M059J (cell line): ENCODE measurements around the gene RAB12. TPM values are rescaled to one million over a fixed set of nuclear protein-coding genes. Genes with fewer than 3 reads are reported as not detected.
"Not testable (repeated sequence)": the region's sequence is repeated elsewhere in the genome, so short reads cannot be mapped to it uniquely, and the experiment has no call there.

Source experiments
- DNase-seq: peaks from one replicate; pipeline ENCODE4 v3.0.0-alpha.2; 2012; ENCODE audit warnings: low read depth
- total RNA-seq: library from RNA; depleted of rRNA; stranded (reverse); fragments of >200 nt; shearing (Covaris generic); gene quantifications from 2 replicates; pipeline ENCODE4 v1.2.3, GENCODE V29; 2014

Gene RAB12
- total RNA-seq, 1 experiment from 2014 or later, result 96.1 TPM

GRCh38 chr18:8611916-8612576, 2.8 kb downstream of the RAB12 start:
- DNase-seq, result no peak

- no peak for DNase-seq
Observed at GRCh38 chr18:8614875-8615274, 5.6 kb downstream of the RAB12 start.

GRCh38 chr18:8615397-8616027, 6.3 kb downstream of the RAB12 start:
- DNase-seq, result peak; percentile 89

DNA sequence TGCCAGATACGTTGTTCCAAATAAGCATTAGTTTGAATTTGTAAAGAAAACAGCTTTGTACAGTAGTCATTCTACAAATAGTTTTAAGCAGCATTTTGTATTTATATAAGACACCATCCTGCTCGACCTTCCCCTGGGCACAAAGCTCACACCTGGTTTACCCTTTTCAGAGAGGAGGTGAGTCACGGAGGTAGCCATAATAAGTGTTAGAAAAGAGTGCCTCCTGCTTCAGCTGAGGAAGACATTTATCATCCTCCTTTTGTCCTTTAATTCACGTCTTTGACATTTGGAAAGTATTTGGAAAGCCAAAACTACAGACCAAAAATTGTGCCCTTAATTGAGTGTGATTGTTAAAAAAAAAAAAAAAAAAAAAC, 6.8 kb downstream of the RAB12 start:
- peak; percentile 46 for DNase-seq

GRCh38 chr18:8617907-8618306, 8.7 kb downstream of the RAB12 start:
- DNase-seq, result no peak

DNA sequence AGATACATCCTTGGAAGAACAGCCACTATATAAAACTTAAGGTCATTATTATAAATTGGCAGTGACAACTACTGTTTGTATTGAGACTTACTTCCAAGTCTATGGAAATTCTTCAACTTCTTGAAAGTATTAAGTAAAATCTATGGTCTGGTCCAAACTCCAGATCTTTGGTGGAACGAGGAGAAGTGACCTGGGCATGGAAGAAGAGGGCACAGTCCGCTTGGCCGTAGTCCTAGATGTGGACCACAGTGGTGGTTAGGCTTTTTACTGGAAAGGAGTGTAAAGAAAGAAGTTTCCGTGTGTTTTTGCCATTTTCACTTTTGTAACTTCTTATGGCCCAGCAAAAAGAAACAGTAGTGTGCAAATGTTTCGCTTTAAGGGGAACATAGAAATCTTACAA, 9.8 kb downstream of the RAB12 start:
- no peak for DNase-seq

DNA sequence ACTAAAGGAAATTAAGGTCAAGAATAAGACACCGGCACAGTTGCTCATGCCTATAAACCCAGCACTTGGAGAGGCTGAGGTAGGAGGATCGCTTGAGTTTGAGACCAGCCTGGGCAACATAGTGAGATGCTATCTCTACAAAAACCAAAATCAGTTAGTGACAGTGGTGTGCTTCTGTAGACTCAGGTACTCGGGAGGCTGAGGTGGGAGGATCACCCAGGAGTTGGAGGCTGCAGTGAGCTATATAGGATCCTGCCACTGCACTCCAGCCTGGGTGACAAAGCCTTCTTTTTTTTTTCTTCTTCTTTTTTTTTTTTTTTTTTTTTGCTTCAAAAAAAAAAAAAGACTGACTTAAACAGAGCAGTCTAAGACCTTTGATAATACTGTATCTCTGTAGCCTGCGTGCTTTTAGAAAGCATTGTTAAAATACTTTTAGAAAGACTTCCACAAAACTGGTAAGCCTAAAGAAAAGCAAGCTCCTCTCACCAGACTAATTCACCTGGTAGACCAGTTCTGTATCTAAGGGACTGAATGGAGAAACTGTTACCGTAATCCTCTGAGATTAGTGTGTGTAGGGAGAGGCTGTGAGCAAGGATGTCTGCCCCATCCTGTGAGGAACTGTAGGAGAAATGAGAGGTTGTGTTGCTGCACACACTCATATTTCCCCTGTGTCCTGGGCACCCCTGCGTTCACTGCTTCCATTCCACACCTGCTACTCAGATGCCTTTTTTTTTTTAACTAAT, 10.8 kb downstream of the RAB12 start:
- no peak for DNase-seq

- DNase-seq, result no peak
Observed at GRCh38 chr18:8620845-8621244, 11.6 kb downstream of the RAB12 start.

DNA sequence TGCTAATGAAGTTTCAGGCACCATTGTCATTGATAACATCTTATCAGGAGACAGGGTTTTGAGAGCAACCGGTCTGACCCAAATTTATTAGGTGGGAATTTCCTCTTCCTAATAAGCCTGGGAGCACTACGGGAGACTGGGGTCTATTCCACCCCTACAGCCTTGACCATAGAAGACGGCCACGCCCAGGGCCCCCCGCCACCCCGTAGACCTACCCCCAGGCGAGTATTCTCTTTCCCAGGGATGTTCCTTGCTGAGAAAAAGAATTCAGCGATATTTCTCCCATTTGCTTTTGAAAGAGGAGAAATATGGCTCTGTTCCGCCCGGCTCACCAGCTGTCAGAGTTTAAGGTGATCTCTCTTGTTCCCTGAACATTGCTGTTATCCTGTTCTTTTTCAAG, 13.4 kb downstream of the RAB12 start:
- not testable (repeated sequence) for DNase-seq

GRCh38 chr18:8623549-8624106, 14.4 kb downstream of the RAB12 start:
- peak; percentile 28 for DNase-seq

GRCh38 chr18:8625461-8626092, 16.3 kb downstream of the RAB12 start:
- DNase-seq, result no peak

DNA sequence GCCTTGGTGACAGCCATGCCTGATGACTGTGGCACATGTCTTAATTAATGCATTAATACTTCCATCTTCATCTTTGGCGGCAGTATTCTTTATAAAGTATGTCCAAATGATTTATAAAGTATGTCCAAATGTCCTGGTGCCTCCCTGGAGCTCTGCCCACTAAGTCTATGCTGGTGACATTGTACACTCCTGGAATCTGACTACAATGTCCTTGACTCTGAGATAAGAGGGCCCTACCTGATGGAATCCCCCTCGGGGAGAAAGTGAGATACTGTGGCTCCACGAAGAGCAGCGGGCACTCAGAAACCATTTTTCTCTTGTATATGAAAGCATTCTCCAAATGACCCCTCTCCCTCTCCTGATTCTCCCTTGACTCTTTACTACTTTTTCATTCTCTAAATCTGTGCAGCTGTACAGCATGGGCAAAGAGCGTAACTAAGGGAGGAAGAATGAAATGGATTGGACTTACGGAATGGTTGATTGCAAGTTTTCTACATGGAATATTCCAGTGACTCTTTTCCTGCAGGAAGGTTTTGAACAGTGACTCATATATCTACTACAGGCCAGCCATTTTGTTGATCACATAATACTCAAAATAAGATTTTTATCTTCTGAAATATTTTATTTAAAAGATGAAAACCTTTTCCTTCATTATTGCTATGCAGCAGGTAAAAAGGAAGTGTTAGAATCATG, 17.3 kb downstream of the RAB12 start:
- DNase-seq, result no peak

DNA sequence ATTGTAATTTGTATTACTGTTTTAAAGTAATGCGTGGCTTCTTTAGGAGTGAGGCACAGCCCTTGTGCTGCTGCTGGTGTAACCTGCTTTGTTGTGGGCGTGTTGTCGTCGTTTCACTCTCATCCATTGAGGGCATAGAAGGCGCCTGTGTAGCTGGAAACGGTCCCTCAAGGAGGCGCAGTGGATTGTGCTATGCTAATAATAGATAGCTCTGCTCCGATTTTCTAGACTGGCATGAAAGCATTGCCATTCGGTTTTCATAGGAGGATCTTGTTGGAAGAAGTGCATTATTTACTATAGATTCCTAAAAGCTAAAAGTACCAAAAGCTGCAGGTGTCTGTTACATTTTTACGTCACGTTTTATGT, 17.9 kb downstream of the RAB12 start:
- no peak for DNase-seq

DNA sequence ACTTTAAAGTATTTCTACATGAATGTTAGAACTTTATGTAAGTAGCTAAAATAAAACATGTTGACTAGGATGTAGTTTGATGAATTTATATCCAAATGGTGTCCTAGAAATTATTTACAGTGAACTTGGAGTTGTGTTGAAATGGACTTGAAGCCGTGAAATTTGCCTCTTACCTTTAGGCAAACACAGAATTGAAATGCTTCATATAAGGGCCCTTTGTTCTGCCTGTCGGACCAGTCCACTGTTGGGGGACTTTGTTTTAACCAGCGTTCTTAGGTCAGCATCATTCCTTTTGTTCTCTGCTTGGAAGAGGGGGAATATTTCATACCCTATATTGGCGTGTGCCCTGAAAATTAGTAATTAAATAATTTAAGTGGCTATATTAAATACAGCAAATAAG, 18.3 kb downstream of the RAB12 start:
- no peak for DNase-seq

- DNase-seq, result no peak
Observed at GRCh38 chr18:8629602-8630001, 20.4 kb downstream of the RAB12 start.

GRCh38 chr18:8630546-8630945, 21.3 kb downstream of the RAB12 start:
- no peak for DNase-seq

DNA sequence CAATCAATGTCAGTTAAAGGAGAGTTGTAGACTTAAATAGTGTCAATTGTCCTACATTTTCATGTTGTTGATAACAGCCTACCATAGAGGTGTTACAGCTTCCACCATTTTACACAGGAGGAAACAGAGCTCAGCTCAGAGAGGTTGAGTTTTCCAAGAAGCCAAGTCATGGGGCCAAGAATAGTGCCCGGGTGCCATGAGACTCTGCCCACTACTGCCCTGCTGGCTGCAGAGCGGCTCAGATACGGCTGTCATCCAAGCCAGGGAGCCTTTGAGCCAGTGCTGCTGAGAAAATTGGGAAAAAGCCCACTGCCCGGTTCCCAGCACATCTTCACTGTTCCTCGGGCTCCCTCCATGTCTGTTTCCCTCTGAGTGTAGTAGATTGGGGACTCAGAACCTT, 22.0 kb downstream of the RAB12 start:
- DNase-seq, result no peak

GRCh38 chr18:8632386-8632785, 23.1 kb downstream of the RAB12 start:
- DNase-seq, result no peak

DNA sequence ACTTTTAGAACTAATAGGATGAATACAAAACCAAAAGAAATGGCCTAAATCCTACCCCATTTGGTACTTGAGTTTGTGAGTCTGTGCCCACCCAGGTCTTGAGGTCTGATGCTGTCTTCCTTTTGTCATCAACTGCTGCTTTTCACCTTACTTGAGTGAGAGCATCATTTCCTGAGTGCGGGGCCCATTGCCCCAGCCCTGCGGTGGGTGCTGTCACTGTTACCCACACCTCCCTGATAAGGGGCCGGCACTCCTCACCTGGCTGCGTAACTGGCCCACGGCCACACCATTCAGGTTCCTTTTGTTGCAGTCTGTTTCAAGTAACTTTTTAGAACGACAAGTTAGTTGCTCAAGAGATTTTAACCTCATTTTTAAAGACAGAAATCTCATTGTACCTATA, 25.3 kb downstream of the RAB12 start:
- DNase-seq, result no peak

- no peak for DNase-seq
Observed at GRCh38 chr18:8635087-8635486, 25.9 kb downstream of the RAB12 start.

DNA sequence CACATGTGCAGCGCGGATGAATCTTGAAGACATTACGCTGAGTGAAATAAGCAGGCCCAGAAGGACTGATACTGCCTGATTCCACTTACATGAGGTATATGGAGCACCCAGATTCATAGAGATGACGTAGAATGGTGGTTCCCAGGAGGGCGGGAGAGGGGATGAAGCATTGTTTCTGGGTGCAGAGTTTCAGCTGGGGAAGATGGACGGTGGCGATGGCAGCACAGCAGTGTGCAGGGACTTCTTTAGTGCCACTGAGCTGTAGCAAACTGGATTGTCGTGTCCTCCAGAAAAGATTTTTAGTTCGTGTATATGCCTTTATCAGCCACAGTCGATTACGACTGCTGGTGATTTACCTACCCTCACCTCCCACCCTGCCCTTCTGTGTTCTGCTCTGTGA, 30.5 kb downstream of the RAB12 start:
- no peak for DNase-seq
